DLD1 (cell line): ENCODE measurements around the gene TTC38.

Experiments used
- in situ Hi-C: cut with HindIII; loops from 2 replicates; pipeline ENCODE4 v1.10.0; 2017; ENCODE audit warnings: low sequenced_read_pairs

Gene TTC38

DNA sequence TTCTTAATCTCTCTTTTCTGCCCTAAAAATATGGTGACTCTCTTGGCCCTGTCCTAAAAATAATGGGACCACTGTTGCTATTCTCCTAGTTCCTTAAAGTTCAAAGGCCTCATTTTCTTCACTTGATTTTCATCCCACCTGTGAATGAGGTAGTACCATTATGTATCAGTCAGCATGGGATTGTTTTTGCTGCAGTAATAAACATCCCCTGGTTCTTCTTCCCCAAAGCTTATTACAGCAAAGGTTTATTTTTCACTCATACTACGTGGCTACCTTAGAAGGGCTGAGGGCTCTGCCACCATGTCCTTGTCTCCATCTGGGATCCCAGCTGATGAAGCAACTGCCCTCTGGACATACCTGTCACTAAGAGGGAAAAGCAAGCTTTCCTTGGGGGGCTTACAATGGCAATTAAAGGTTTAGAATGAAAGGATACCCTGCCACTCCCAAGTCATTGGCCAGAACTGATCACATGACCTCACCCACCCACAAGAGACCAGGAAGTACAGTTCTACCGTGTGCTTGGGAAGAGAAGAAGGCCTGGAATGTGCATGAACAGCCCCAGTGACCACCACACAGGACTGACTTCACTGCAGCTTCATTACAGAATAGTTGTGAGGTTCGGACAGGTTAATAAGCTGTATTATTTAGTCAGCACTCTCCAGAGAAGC, 7.8 kb downstream of the TTC38 start:
- in situ Hi-C loops: no loop called here

DNA sequence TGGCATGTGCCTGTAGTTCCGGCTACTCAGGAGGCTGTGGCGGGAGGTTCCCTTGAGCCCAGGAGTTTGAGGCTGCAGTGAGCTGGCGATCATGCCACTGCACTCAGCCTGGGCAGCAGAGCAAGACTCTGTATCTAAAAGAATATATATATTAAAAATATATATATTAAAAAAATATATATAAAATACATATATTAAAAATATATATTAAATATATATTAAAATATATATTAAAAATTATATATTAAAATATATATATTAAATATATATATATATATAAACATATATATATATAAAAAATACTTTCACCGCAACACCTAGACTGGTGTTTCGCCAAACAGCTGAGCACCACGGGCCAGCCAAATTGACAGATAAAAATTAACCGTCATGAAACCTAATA, 8.8 kb downstream of the TTC38 start:
- in situ Hi-C loops: no loop called here

DNA sequence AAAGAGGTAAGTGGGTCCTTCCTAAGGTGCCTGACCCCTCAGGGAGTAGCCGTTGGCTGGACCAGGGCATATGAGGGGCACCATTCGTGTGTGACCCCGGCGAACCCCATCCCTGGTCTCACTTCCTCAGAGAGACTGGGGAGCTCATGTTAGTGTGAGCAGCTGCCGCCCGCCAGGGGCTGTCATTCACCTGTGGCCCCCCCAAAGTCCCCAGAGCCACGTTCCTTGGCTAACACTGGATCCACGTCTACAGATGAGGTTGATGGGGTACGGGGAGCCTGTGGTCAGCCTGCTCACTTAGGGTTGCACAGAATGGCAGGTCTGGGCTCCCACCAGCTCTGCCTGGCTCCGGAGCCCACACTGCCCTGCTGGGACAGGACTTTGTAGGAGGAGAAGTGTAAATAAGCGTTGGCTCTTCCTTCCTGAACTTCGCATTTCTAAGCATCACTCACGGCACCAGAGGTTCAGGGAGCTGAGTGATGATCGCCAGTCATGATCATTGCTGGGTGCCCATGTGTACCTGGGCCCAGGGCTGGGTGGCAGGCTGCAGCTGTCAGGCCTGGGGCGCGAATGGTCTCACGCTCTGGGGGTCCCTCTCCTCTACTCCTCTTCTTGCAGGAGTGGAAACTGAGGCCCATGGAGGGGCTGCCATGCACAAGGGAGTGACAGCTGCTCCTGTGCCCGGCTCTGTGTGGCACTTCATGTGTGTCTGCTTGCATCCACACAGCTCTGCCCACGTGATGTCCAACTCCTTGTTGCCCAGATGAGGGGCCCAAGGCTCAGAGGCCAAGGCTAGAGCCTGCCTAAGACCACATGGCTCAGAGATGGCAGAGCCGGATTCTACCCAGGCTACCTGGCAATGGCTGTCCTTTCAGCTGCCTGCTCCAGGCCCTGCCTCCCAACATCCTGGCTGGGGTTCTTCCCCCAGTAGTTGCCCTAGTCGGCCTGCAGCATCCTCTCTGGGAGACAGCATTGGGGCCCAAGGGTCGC, 11.1 kb downstream of the TTC38 start:
- in situ Hi-C loops: no loop called here

DNA sequence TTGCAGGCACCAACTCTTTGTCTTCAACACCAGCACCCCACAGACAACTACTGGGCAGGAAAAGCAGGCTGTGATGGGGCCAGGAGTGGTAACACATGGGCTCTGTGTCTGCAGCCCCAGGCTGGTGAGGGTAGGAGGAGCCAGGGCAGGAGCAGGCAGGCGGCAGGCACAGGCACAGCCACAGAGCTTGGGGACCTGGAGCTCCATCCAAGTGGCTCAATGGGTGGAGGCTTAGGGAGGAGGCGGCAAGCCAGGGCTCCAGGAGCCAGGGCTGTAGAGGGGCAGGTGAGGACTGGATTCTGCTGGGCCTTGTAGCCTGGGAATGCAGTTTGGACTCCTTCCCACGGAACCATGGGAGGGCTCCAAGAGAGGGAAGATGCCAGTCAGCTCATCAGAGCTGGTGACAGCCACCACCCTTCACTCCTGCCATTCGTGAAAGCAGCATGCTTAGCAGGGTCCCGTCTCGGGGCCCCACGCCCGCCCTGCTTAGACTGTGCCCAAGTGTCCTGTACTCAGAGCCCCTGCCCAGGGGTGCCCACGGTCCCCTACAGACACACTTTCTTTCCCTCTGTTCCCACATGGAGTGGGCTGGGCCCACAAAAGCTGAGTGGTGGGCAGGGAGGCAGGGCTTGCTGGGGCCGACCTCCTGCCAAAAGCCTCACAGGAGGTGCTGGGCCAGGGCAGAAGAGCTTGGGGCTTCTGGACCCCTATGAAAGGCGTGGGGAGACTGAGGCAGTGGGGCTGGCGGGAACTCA, 12.4 kb downstream of the TTC38 start:
- in situ Hi-C loops: no loop called here

DNA sequence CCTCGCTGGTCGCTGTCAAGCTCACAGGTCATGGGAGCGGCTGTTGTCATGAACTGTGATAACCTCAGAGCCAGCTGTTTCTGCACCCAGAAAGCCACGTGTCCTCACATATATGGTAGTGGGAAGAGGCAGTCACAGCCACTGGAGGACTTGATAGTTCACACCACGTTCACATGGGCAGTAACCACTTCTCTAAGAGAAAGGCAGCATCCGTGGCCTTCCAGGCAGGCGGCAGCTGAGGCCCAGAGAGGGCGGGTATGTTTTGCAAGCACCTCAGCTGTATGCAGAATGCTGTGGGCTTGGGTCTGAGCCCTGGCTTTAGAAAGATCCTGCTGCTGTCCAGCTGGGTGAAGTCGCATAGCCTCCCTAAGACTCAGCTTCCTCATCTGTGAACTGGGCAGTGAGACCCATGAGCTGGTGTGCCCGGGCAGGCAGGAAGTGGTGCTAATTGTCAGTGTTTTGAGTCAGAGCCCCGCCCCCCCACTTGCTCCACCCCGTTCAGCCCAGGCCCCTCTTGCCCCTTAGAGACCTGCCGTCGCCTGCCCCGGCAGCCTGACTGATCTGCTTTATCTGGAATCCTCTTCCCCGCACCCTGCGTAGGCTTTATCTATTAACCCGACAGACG, 13.3 kb downstream of the TTC38 start:
- in situ Hi-C loops: no loop called here

DNA sequence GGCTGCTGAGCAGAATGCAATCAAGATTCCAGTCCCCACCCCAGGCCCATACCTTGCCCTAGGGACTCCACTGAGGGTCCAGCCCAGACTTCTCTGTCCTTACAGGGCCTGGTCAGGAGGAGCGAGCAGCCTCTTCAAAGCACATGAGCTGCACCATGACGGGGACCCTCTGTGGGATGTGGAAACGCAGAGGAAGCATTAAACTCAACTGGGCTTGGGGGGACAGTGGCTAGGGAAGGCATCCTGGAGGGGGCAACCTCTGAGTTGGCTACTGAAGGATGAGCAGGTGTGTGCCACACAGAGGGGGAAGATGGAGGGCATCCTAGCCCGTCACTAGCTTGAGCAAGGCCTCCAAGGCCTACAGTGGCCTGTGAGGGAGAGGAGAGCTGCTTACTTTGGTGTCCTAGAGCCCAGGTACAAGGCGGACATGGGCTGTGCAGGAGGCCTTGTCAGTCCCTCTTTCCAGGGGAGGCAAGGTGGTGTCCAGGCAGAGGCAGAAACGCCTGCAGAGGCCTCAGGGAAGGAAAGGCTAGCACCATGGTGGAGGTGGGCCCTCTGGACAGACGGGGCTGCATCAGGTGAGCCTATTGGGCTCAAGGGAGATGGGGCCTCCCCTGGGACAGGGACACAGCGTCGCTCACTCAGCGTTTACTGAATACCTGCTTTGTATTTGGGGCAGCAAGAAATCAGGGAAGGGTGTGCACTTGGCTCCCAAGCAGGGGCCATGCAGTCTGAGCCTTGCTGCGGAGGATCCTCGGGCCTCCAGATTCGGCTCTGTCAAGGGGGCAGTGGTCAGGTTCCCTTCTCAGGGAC, 14.3 kb downstream of the TTC38 start:
- in situ Hi-C loops: no loop called here

DNA sequence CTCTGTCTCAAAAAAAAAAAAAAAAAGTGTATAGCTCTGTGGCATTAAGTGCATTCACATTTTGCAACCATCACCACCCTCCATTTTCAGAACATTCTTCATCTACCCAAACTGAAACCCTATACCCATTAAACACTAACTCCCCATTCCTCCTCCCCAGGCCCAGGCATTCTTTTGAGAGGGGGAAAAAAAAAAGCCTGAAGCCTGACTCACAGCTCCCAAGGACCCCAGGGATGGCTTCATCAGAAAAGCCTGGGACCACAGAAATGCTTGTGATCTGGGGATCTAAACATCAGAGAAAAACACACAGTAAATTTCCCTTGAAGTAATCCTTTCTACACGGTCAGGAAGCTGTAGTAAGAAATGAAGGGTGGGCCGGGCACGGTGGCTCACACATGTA, 18.2 kb downstream of the TTC38 start:
- in situ Hi-C loops: no loop called here

DNA sequence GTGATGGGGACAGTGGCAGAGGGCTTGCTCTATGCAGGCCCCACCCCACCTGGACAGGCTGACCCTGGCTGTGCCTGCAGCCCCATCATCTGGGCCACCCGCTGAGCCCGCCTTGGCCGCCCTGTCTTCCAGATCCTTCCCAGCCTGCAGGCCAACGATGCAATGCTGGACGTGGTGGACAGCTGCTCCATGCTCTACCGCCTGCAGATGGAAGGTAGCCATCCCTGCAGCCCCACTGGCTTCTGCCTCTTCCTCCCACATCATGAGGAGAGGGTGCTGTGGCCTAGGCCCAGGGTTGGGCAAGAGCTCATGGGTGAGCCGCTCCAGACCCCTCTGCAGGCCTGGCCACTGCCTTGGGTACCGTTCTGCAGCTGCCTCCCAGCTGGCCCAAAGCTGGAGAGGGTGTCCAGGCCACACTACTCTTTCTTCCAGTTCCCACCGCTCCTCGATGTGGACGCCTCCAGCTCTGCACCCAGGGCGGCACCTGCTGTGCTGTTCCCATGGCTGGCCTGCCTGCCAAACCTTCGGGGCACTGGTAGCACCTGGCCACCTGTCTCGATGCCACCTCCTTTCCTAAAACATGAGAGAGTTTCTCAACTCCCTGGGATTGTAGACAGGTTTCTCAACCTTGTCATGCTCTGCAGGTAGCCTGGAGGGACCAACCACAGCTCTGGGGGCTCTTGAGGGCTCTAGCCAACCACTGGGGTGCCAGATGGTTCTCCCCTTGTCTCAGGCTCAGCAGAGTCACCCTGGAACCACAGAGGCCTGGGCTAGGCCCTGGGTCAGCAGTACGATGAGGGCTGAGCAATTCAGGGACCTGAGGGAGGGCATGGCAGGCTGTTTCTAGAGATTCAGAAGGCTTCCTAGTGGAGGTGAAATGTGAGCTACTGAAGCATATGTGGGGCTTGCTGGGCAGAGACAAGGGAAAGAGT, 19.4 kb downstream of the TTC38 start:
- in situ Hi-C loops: no loop called here

DNA sequence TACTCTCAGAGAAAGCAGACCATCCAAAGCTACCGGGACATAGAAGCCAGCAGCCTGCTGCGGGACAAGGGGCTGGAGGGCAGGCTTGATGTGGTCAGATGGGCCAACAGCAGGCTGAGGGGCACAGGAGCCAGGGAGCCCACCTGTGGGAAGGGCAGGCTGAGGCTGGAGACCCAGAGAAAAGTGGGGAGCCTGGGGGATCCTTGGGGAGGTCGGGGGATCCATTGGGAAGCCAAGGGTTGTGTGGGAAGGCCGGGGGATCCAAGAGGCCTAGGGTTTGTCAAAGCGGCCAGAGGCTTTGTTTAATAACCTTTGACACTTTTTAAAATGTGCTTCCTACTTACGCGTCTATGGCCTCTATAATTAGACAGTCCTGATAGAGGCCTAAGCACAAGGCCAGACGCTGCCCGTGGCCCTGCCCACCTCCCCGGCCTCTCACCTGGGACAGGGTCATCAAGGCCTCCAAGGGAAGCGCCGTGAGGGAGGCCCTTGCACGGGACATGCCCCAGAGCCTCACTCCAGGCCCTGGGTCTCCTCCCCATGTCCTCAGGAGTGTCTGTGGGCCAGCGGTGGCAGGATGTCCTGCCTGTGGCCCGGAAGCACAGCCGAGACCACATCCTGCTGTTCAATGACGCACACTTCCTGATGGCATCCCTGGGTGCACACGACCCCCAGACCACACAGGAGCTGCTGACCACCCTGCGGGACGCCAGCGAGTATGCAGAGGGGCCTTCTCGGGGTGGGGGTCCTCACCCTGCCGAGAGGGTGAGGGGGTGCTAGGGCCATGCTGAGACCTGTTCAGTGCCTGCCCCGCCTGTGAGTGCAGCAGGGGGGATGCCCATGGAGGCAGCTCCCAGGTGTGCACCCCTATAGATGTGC, 20.3 kb downstream of the TTC38 start:
- in situ Hi-C loops: no loop called here

DNA sequence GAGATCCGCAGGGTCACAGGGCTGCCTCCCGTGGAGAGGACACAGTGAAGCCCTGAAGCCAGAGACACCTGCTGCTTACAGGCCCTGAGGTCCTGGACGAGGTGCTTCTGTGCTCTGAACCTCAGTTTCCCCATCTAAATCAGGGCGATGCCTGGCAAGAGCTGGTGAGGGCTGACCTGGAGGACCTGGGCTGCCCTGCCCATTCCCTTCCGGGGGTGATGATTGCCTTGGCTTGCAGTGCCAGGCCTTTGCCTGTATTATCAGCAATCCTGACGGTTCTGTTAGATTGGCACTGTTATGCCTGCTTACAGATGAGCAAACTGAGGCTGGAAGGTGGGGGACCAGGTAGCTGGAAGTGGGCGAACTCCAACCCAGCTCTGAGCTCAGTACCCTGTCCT, 21.0 kb downstream of the TTC38 start:
- in situ Hi-C loops: no loop called here

DNA sequence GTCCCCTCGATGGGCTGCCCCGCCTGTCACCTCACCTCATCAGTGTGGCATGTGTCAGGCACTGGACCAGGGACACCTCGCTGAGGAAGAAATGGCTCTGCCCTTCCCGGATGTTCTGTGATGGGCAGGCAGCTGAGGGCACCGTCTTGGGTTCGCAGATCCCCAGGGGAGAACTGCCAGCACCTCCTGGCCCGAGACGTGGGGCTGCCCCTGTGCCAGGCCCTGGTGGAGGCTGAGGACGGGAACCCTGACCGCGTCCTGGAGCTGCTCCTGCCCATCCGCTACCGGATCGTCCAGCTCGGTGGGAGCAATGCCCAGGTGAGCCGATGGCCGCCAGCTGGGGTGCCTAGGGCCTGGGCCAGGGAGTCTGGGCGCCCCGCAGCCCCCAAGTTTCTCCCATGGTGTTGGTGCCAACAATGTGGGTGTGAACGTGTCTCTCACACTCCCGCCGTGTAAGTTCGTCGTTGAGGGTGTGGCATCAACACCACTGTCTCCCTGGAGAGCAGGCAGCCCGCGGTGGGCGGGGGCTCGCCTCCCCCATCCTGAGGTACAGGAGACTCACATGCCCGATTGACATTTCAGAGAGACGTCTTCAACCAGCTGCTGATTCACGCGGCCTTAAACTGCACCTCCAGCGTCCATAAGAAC, 21.6 kb downstream of the TTC38 start:
- in situ Hi-C loops: no loop called here

DNA sequence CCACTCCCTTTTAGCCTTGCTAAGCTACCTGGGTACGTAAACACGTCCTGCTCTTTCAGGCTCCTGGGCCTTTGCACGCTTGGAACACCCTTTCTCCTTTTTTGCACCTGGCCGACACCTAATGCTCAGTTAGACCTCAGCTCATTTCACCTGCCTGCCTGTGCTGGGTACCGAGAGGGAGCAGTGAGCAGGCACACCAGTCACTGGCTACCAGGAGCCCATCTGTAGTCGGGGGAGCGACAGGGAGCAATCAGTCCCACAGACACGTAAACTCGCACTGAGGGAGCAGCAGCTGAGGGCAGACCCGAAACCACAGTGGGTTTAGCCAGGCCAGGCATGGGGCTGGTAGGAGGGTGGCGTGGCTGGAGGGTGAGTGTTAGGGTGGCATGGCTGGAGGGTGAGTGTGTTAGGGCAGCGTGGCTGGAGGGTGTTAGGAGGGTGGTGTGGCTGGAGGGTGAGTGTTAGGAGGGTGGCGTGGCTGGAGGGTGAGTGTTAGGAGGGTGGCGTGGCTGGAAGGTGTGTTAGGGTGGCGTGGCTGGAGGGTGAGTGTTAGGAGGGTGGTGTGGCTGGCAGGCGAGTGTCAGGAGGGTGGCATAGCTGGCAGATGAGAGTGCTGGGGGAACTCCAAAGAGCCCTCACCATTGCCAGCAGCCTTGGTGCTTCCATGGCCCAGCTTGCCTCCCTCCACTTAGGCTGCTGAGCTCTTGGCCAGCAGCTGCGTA, 22.5 kb downstream of the TTC38 start:
- in situ Hi-C loops: no loop called here

DNA sequence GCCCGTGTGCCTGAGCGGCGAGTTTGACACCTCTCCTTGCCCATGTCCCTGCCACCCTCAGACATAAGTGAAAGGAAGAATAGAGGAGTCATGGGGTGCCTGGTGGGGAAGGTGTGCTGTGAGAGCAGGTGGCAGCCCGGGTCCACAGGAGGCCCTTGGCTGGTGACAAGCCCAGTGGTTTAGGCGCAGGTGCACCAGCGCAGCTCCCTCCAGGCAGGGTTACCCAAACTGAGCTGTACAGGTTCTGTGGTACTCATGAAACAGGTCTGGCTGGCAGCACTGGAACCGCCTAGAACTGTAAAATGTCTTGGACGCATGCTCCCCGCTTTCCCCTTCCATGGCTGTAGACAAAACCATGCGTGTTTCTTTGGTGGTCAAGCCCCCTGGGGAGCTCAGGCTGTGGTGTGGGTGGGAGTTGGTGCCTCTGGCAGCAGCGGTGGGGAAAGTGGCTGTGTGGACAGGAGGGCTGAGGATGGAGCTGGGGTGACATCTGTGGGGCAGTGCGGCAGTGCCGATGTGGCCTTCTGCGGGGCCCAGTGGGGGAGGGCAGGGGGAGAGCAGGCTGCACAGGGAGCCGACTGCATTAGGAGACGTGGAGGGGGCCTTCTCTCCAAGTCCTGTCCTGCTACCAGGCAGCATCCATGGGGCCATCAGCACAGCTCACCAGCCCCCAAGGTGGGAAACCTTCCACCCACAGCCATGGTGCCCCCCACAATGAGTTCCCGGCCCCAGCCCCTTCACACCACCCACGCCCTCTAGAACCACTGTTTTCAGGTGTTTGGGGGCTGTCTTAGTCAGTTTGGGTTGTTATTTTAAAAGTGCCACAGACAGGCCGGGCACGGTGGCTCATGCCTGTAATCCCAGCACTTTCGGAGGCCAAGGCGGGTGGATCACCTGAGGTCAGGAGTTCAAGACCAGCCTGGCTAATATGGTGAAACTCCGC, 23.3 kb downstream of the TTC38 start:
- in situ Hi-C loops: no loop called here

DNA sequence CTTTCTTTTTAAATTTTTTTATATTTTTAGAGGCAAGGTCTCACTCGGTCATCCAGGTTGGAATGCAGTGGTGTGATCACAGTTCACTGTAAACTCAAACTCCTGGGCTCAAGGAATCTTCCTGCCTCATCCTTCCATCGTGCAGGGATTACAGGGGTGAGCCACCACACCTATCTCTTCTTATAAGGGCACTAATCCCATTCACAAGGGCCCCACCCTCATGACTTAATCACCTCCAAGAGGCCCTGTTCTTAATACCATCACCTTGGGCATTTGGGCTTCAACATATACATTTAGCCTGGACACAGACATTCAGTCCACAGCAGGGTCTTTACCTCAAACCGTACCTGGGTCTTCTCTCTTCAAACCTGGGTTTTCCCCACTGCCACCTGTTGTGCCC, 24.4 kb downstream of the TTC38 start:
- in situ Hi-C loops: no loop called here

DNA sequence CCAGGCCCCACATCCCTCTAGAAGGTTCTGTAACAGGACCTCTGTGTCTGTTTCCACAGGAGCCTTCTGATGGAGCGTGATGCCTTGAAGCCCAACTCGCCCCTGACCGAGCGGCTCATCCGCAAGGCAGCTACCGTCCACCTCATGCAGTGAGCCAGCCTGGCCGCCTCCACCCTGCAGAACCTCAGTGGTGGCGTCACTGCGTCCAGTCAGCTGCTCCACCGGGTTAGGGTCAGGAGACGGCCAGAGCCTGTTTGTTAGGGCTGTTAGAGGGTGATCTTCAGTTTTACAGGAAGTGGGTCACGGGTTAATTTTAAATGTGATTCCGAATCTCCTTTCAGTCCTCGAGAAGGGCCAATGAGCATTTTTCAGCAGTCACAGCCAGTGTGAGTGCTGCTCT, 24.9 kb downstream of the TTC38 start:
- in situ Hi-C loops: no loop called here
